Muscle layer of colon (tissue), 2 donors: ENCODE results near the gene RCAN2.
"Not testable (repeated sequence)": the region's sequence is repeated elsewhere in the genome, so short reads cannot be mapped to it uniquely, and the experiment has no call there.

Experiments
- H3K27ac ChIP-seq: one replicate; pipeline ENCODE4 v1.7.0; 2013; ENCODE audit warnings: low read depth, mild to moderate bottlenecking, low read length, moderate library complexity
- H3K27me3 ChIP-seq, 2 donors: one replicate each; pipeline ENCODE4 v1.7.0; 2013; ENCODE audit warnings: low read length in 2 of 2, mild to moderate bottlenecking in 2 of 2; ENCODE audit not compliant: insufficient read depth in 2 of 2, control insufficient read depth in 1 of 2
- H3K36me3 ChIP-seq: one replicate; pipeline ENCODE4 v1.7.0; 2013; ENCODE audit warnings: mild to moderate bottlenecking, low read length; ENCODE audit not compliant: insufficient read depth
- H3K4me1 ChIP-seq: one replicate; pipeline ENCODE4 v1.7.0; 2013; ENCODE audit warnings: mild to moderate bottlenecking, low read length; ENCODE audit not compliant: insufficient read depth
- H3K4me3 ChIP-seq, 2 donors: one replicate each; pipeline ENCODE4 v1.7.0; 2013; ENCODE audit warnings: low read length in 2 of 2, low read depth in 1 of 2, mild to moderate bottlenecking in 1 of 2, moderate library complexity in 1 of 2
- H3K9ac ChIP-seq: one replicate; pipeline ENCODE4 v1.7.0; 2013; ENCODE audit warnings: low read length
- H3K9me3 ChIP-seq: one replicate; pipeline ENCODE4 v1.7.0; 2013; ENCODE audit warnings: mild to moderate bottlenecking, low read length
- donor health status: abdominal sarcoma.
- donor health status: Adenocarcinoma of cecum.

RCAN2 gene

DNA sequence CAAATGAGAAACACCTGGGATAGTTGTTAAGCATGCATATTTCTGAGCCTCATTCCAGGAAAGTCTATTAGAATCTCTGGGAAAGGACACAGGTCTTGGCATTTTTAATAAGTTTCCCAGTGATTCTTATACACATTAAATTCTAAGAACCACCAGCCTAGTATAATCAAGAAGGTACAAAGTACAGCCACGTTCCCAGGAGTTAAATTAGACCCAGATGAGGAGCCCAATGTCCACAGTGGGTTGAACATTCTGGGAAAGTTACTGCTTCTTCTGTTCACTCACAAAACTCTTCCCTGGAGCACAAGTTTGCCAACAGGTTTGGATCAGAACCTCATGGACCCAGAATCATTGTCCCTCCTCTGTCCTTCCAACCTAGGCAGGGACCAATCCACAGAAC is 90.4 kb downstream of the RCAN2 start:
- no peak overlapping the region for H3K4me3 ChIP-seq
- H3K9ac ChIP-seq = no peak overlapping the region
- H3K9me3 ChIP-seq = no peaks in the 10 kb centered on the region

DNA sequence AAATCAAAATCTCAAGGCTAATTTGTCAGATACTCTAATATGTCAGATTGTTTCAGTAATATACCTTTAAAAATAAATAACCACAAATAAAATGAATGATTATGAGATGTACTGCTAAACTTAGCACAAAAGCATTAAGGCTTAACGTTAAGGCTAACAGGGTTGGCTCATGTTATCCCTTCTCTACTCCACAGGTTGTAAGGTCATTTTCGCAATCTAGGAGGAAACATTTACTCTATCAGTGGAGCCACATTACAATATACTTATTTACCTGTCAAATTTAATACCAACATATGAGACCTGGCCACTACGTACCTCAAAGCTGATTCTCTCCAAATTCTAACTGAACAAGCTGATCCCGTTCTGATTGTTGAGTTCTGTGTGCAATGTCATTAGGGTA is 95.7 kb downstream of the RCAN2 start:
- no peak overlapping the region for H3K9ac ChIP-seq
- no peaks in the 10 kb centered on the region for H3K27me3 ChIP-seq
- no peaks in the 10 kb centered on the region for H3K9me3 ChIP-seq
- H3K4me1 ChIP-seq = no peaks in the 10 kb centered on the region
- H3K27ac ChIP-seq = no peak overlapping the region
- no peak overlapping the region for H3K4me3 ChIP-seq
- H3K36me3 ChIP-seq = no peaks in the 10 kb centered on the region

More for the DNA sequence above, 90.4 kb downstream of the RCAN2 start:
- Histone ChIP-seq H3K36me3 (no peaks in the 10 kb centered on the region), H3K4me1 (no peaks in the 10 kb centered on the region), H3K27me3 (no peaks in the 10 kb centered on the region), H3K27ac (no peak overlapping the region)

DNA sequence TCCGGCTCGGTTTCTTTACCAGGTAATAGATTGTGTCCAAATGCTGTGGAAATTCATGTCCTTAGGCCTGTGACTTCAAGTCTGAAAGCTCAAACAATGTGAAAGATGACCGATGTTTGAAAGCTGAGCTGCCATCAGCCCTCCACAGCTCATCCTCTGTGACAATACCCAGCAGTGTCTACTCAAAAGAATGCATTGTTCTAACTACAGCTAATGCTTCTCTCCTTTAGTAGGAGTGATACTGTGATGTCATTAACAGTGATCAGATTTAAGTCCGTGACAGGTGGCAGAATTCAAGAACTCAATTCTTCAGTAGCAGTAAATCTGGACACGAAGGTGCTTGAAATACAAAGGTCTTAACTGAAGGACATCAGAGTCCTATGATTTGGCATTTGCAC is 97.3 kb downstream of the RCAN2 start:
- Histone ChIP-seq H3K4me1 (no peaks in the 10 kb centered on the region), H3K36me3 (no peaks in the 10 kb centered on the region), H3K9ac (no peak overlapping the region), H3K27ac (no peak overlapping the region), H3K4me3 (no peak overlapping the region), H3K27me3 (no peaks in the 10 kb centered on the region), H3K9me3 (no peaks in the 10 kb centered on the region)

DNA sequence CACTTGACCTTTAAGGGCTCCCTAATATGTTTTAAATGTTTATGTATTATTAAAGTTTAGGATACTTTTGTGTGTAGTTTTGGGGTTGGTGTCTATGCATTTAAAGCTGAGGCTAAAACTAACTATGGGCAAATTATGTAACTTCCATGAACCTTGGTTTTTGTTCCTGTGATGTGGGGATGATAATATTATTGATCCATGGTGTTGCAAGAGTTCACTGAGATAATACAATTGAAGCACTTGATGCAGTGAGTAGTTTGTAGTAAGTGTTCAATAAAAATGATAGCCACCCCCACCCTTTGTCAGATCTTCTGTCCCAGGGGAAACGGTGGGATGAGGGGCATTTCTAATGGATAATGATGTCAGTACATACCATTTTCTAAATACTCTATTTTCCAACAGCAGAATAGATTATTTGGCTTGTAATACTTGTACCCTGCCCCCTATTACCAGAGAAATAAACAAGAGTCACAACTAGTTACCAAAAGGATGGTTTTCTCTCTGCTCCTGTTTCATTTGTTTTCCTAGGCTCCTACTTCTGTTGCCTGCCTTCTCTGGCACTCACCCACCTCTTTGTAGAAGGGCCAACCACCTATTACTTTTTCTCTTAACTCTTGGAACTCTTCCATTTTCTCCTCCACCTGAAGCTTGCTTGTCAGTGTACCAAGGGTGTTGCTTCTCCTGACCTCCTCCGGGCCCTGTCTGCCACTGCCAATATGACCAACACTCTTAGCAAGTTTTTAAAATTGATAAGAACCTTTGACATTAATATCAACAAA is 97.9 kb downstream of the RCAN2 start:
- Histone ChIP-seq H3K4me1 (no peaks in the 10 kb centered on the region), H3K4me3 (no peak overlapping the region), H3K9ac (no peak overlapping the region), H3K27ac (no peak overlapping the region), H3K9me3 (no peaks in the 10 kb centered on the region), H3K27me3 (no peaks in the 10 kb centered on the region), H3K36me3 (no peaks in the 10 kb centered on the region)

DNA sequence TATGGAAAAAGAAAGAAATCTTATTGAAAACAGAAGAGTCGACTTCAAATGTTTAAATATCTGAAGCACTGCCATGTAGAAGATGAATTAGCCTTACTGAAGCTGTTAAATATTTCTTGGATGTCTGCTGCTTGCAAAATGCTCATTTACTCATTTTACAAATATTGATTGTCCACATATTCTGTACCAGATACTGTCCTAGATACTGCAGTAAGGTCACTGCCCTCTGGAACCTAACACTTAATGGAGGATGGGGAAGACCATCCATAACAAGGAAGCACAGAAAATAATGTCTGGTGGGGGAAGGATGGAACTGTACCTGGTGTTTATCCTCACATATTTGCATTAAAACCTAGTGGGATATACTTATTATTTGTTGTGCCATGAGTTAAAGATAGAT is 99.0 kb downstream of the RCAN2 start:
- no peaks in the 10 kb centered on the region for H3K4me1 ChIP-seq

DNA sequence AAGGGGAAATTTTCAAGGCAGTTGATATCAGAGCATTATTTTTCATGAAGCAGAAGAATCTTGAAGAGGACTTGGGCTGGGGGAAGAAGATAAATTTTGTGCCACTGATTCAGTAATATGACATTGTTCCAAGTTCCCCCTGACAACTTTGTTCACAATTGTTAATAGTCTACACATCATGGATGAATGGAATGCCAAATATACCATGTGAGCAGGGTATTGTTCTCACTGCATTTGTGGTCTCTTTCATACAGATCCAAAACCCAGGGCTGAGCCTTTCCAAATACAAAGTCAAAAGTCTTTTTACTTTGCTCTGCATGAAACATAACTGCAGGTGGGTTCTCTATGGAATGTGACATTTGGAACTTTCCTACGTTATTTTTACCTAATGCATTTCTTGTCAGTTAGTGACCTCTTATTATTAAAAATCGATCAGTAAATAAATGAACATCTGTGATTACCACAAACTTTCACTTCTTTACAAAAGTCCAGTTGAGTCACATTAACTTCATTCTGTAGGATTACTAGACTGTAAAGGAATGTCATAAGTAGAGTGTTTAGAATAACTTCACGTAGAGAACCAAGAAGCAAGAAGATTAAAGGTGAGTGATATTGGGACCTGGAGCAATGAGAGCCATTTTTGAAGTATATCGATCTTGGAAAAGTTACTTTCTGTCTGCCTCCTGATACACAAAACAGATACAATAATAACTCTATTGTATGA is 100.9 kb downstream of the RCAN2 start:
- Histone ChIP-seq H3K36me3 (no peaks in the 10 kb centered on the region), H3K9me3 (no peaks in the 10 kb centered on the region), H3K27ac (no peak overlapping the region), H3K4me3 (no peak overlapping the region), H3K4me1 (no peaks in the 10 kb centered on the region), H3K27me3 (no peaks in the 10 kb centered on the region), H3K9ac (no peak overlapping the region)

More for the DNA sequence above, 99.0 kb downstream of the RCAN2 start:
- Histone ChIP-seq H3K36me3 (no peaks in the 10 kb centered on the region), H3K9me3 (no peaks in the 10 kb centered on the region), H3K27ac (no peak overlapping the region), H3K4me3 (no peak overlapping the region), H3K27me3 (no peaks in the 10 kb centered on the region), H3K9ac (no peak overlapping the region)

DNA sequence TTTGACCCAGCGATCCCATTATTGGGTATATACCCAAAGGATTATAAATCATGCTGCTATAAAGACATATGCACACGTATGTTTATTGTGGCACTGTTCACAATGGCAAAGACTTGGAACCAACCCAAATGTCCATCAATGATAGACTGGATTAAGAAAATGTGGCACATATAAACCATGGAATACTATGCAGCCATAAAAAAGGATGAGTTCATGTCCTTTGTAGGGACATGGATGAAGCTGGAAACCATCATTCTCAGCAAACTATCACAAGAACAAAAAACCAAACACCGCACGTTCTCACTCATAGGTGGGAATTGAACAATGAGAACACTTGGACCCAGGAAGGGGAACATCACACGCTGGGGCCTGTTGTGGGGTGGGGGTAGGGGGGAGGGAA is 103.5 kb downstream of the RCAN2 start:
- H3K9me3 ChIP-seq, H3K36me3 ChIP-seq, H3K4me1 ChIP-seq: not testable (repeated sequence)

DNA sequence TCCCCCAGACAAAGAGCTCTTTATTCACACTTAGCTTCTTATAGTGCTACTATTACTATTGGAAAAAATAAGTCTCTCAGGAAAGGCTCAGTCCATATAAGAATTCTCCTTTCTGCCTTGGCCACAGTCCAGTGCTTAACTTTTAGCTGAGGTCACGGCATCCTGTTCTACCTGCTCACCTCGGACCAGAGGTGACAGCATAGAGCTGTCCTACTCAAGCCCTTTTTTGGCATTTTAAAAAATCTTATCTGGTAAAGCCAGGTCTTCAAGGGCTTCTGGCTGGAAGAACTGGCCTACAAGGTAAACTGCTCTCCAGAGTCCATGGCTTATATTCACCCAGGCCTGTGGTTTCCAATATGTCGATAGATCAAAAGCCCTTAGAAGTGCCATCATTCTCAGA is 109.7 kb downstream of the RCAN2 start:
- peaks cover 6% of the 10 kb centered on the region for H3K4me1 ChIP-seq
- no peaks in the 10 kb centered on the region for H3K36me3 ChIP-seq
- no peak overlapping the region for H3K27ac ChIP-seq
- no peak overlapping the region for H3K9ac ChIP-seq
- no peak overlapping the region for H3K4me3 ChIP-seq
- no peaks in the 10 kb centered on the region for H3K9me3 ChIP-seq
- H3K27me3 ChIP-seq = no peaks in the 10 kb centered on the region

More for the DNA sequence above, 103.5 kb downstream of the RCAN2 start:
- not testable (repeated sequence) for H3K27ac ChIP-seq, H3K27me3 ChIP-seq, H3K4me3 ChIP-seq, H3K9ac ChIP-seq

DNA sequence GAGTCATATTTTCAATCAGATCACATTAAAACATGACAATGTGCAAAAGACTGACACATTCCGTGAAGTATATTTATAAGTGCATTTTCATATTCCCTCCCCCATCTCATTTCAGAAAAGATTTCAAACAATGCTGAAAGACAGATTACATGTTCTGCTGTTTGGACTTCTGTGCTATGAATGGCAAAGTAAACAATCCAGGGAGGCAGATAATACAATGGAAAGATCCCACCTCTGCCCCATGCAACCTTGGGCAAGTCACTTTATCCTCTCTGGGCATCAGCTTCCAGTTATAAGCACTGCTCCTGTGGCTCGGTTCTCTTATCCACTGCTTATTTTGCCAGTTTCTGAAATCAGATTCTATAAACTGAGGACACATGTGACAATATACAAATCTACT is 110.2 kb downstream of the RCAN2 start:
- H3K36me3 ChIP-seq = no peaks in the 10 kb centered on the region
- H3K4me1 ChIP-seq = peaks cover 6% of the 10 kb centered on the region
- no peaks in the 10 kb centered on the region for H3K9me3 ChIP-seq
- H3K9ac ChIP-seq = no peak overlapping the region
- H3K27ac ChIP-seq = no peak overlapping the region
- no peaks in the 10 kb centered on the region for H3K27me3 ChIP-seq
- H3K4me3 ChIP-seq = no peak overlapping the region

DNA sequence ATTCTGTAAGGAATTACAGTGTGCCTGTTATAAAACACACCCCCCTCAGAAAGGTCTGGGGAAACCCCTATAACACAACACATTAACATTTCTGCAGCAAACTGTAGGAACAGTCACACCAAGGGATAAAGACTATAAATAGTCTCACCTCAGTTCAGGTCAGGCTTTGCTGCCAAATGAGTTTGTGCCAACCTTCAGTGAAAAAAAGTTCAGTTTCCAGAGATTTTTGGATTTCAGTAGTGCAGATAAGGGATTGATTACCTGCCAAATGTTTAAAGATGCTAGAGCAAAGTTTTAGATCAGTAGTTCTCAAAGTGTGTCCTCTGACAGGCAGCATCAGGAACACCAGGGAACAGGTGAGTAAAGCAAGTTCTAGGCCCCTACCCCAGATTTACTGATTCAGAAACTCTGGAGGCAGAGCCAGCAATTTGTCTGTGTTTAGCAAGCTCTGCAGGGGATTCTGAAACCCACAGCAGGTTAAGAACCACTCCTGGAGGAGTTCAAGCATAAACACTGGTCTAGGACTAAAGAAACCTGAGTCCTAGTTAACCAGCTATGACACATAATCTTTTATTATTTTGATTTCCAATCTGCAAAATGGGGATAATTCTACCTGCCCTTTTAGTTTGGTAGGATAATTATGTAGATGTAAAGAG is 111.0 kb downstream of the RCAN2 start:
- Histone ChIP-seq H3K9ac (no peak overlapping the region), H3K27ac (no peak overlapping the region), H3K27me3 (no peaks in the 10 kb centered on the region), H3K4me1 (peaks cover 6% of the 10 kb centered on the region), H3K4me3 (no peak overlapping the region), H3K9me3 (no peaks in the 10 kb centered on the region), H3K36me3 (no peaks in the 10 kb centered on the region)

DNA sequence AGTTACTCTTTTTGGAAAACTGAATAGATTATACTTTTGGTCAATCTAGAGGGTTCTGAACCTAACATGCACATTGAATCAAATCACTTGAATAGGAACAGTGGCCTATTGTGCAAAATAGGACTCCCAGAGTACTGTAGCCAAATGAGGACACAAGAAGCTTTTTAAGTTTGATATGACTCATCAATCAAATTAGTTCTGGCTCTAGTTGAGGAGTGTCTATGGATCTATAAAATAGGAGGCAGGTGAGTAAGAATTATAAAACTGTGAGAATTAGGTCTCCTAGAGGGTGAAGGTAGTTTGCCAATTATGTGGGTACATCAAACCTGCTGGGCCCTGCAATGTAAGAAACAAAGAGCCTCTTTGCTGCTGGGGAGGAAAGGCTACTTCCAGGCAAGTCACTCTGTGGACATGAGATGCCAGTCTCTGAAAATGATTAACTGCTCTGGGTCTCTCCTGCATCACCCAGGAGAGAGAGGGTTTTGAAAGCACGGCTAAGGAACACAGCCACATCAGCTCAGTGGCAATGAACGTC is 112.3 kb downstream of the RCAN2 start:
- Histone ChIP-seq H3K9me3 (no peaks in the 10 kb centered on the region), H3K27ac (no peak overlapping the region), H3K27me3 (no peaks in the 10 kb centered on the region), H3K36me3 (no peaks in the 10 kb centered on the region), H3K9ac (no peak overlapping the region), H3K4me1 (peaks cover 6% of the 10 kb centered on the region), H3K4me3 (no peak overlapping the region)
